Measurements from ENCODE around the gene CD4. TPM values are rescaled to one million over a fixed set of nuclear protein-coding genes. Genes with fewer than 3 reads are reported as not detected.

Gene CD4
- total and polyA plus RNA-seq, 2 donors (not counting 3 experiments of a cell fraction or from before 2014, with no cell fraction given) = not detected

GRCh38 chr12:6765048-6765633 is 24.2 kb upstream of the CD4 start:
- Histone ChIP-seq H3K9me1 (replicated peaks; ENCODE audit: control insufficient read depth, extremely low read depth, insufficient read depth, low read length) (no peaks in the 10 kb centered on the region), H3K9me3 (replicated peaks; ENCODE audit: control insufficient read depth, insufficient read depth, low read length) (no peaks in the 10 kb centered on the region), H3K9ac (replicated peaks; ENCODE audit: extremely low read depth, insufficient read depth, low read length) (no peak overlapping the region), H4K20me1 (replicated peaks; ENCODE audit: control insufficient read depth, extremely low read depth, insufficient read depth, low read length) (no peaks in the 10 kb centered on the region), H3K27me3 (ENCODE audit: control insufficient read depth in 2 of 2, insufficient read depth in 2 of 2, low read length in 2 of 2) (no peaks in the 10 kb centered on the region), H3K4me2 (ENCODE audit: insufficient read depth, low read length) (peak overlapping the region; percentile 33), H3K4me1 (ENCODE audit: control insufficient read depth, extremely low read depth, insufficient read depth, low read length) (peaks cover 38% of the 10 kb centered on the region), H3K4me3 (replicated peaks in 1 of 3; ENCODE audit: insufficient read depth in 1 of 3, low read depth in 1 of 3, low read length in 3 of 3) (peak overlapping the region in 1 of 3 experiments; percentile 21), H3K36me3 (ENCODE audit: control insufficient read depth in 2 of 2, extremely low read depth in 1 of 2, insufficient read depth in 2 of 2, low read length in 2 of 2) (peaks cover 0 to 9% of the 10 kb centered on the region in 2 experiments), H3K79me2 (ENCODE audit: control insufficient read depth, insufficient read depth, low read length) (peaks cover 32% of the 10 kb centered on the region), H2AFZ (ENCODE audit: low read depth, low read length) (peak overlapping the region; percentile 28), H3K27ac (ENCODE audit: insufficient read depth, low read depth, low read length) (peak overlapping the region; percentile 70)
- TF ChIP-seq CTCF (IDR thresholded peaks at IDR 0.05; ENCODE audit: extremely low read depth in 1 of 2, insufficient read depth in 1 of 2, low read depth in 1 of 2, low read length in 2 of 2) (no peak), POLR2AphosphoS5 (IDR thresholded peaks at IDR 0.05; ENCODE audit: insufficient read depth, low read depth, low read length) (no peak), MYC (IDR thresholded peaks at IDR 0.05; ENCODE audit: low read depth, low read length) (no peak), GATA2 (IDR thresholded peaks at IDR 0.05; ENCODE audit: insufficient read depth, insufficient read length, low read depth, low read length) (no peak)
- DNase-seq (ENCODE audit: low read depth, low spot score) (peak; percentile 41), FAIRE-seq (peak; percentile 80)
- intact Hi-C loops (cut with micrococcal nuclease) (no loop called here), dilution Hi-C loops (cut with MboI; ENCODE audit: extremely low pct_ligation_motif_present, low sequenced_read_pairs) (no loop called here)
- CTCF ChIA-PET = interaction anchor here (1.1 to 8.4 kb wide), 5 partner anchors 12 to 60 kb away, joined by 4 to 234 read pairs (median 12); partner anchors contain the start of genes COPS7A and MLF2
- BruUV-seq (replicated peaks) = no TSS peak
- POLR2A ChIA-PET = interaction anchor here (0.8 to 2.5 kb wide), 5 partner anchors 12 to 294 kb away, joined by 3 to 43 read pairs (median 9); partner anchors contain the start of genes COPS7A, GPR162, MLF2 and TPI1
